HL-60 (cell line): Measurements from ENCODE around the gene OXTR.

Source experiments
- DNase-seq, 2 experiments: peaks; one replicate each; pipeline ENCODE4 v3.0.0-alpha.2; 2010 to 2020; ENCODE audit warnings: low read depth in 1 of 2, low spot score in 1 of 2
- H3K27ac ChIP-seq: fragments of 250-450 bp; sonication (Bioruptor Pico); replicated peaks from 2 replicates; pipeline ENCODE4 v1.5.1; 2020; ENCODE audit warnings: mild to moderate bottlenecking, moderate library complexity
- H3K27me3 ChIP-seq: fragments of 250-450 bp; sonication (Bioruptor Pico); 2 replicates; pipeline ENCODE4 v1.5.1; 2021; ENCODE audit warnings: mild to moderate bottlenecking, moderate library complexity; ENCODE audit not compliant: insufficient read depth, poor library complexity, severe bottlenecking
- H3K4me3 ChIP-seq: replicated peaks from 2 replicates; pipeline ENCODE4 v1.5.1; 2011; ENCODE audit warnings: mild to moderate bottlenecking, control low read depth, low read length; ENCODE audit not compliant: insufficient read depth
- CTCF ChIP-seq: IDR thresholded peaks from one replicate; pipeline ENCODE4 v1.5.1; 2011; ENCODE audit warnings: low read length, control low read depth, inconsistent platforms; ENCODE audit not compliant: insufficient read depth
- GABPA ChIP-seq: IDR thresholded peaks from 2 replicates; pipeline ENCODE4 v1.6.1; 2012; ENCODE audit warnings: low read depth
- POLR2AphosphoS5 ChIP-seq: IDR thresholded peaks from 2 replicates; pipeline ENCODE4 v1.6.1; 2012; ENCODE audit warnings: low read depth
- REST ChIP-seq: IDR thresholded peaks from 2 replicates; pipeline ENCODE4 v1.6.1; 2012; ENCODE audit warnings: low read depth; ENCODE audit not compliant: insufficient replicate concordance
- SPI1 ChIP-seq: IDR thresholded peaks from 2 replicates; pipeline ENCODE4 v1.6.1; 2012; ENCODE audit warnings: low read depth, mild to moderate bottlenecking, borderline replicate concordance

OXTR gene

GRCh38 chr3:8778475-8778874, 9.1 kb upstream of the OXTR start:
- no peak for TF ChIP-seq REST
- TF ChIP-seq POLR2AphosphoS5, result no peak
- H3K4me3 ChIP-seq, result no peak overlapping the region
- peaks cover 3% of the 10 kb centered on the region for H3K27me3 ChIP-seq
- no peak overlapping the region for H3K27ac ChIP-seq
- no peak for DNase-seq

- TF ChIP-seq POLR2AphosphoS5 (no peak), CTCF (no peak), SPI1 (no peak), GABPA (no peak)
- H3K27me3 ChIP-seq, result peaks cover 1% of the 10 kb centered on the region
- no peak for DNase-seq
- no peak overlapping the region for H3K27ac ChIP-seq
- no peak overlapping the region for H3K4me3 ChIP-seq
Observed at GRCh38 chr3:8777978-8778267, 8.5 kb upstream of the OXTR start.

- TF ChIP-seq REST (no peak), POLR2AphosphoS5 (no peak), GABPA (no peak), CTCF (no peak), SPI1 (no peak)
- H3K4me3 ChIP-seq, result no peak overlapping the region
- H3K27ac ChIP-seq, result no peak overlapping the region
- no peak for DNase-seq
- no peaks in the 10 kb centered on the region for H3K27me3 ChIP-seq
Observed at GRCh38 chr3:8777201-8777977, 8.0 kb upstream of the OXTR start.

GRCh38 chr3:8776406-8776805, 7.0 kb upstream of the OXTR start:
- no peak overlapping the region for H3K4me3 ChIP-seq
- no peak for TF ChIP-seq SPI1
- H3K27me3 ChIP-seq, result no peaks in the 10 kb centered on the region
- DNase-seq, result no peak
- no peak overlapping the region for H3K27ac ChIP-seq

- H3K27me3 ChIP-seq, result peaks cover 4% of the 10 kb centered on the region
- DNase-seq, result no peak
- no peak overlapping the region for H3K27ac ChIP-seq
- no peak overlapping the region for H3K4me3 ChIP-seq
- TF ChIP-seq GABPA, result no peak
- no peak for TF ChIP-seq REST
- no peak for TF ChIP-seq SPI1
- no peak for TF ChIP-seq POLR2AphosphoS5
- no peak for TF ChIP-seq CTCF
Observed at GRCh38 chr3:8775602-8776001, 6.2 kb upstream of the OXTR start.
